Activated naive CD4-positive, alpha-beta T cell treated with anti-CD3 and anti-CD28 coated beads, Interleukin-2, amount 50 U/mL, for 24 hours (primary cell): ENCODE results near the gene STIP1.
A peak's percentile ranks its signal among the peaks of the same experiment; 100 is the strongest.

Experiments used
- H3K27ac Mint-ChIP-seq: one replicate; pipeline ENCODE4 v1.8.0; 2021; ENCODE audit warnings: mild to moderate bottlenecking, mixed read lengths
- H3K27me3 Mint-ChIP-seq: one replicate; pipeline ENCODE4 v1.8.0; 2021; ENCODE audit warnings: mixed read lengths
- H3K36me3 Mint-ChIP-seq: one replicate; pipeline ENCODE4 v1.8.0; 2021; ENCODE audit warnings: mixed read lengths
- H3K4me1 Mint-ChIP-seq: one replicate; pipeline ENCODE4 v1.8.0; 2021; ENCODE audit warnings: mixed read lengths
- H3K4me3 Mint-ChIP-seq: one replicate; pipeline ENCODE4 v1.8.0; 2021; ENCODE audit warnings: mild to moderate bottlenecking, mixed read lengths
- H3K9me3 Mint-ChIP-seq: one replicate; pipeline ENCODE4 v1.8.0; 2021; ENCODE audit warnings: mixed read lengths

The STIP1 gene

DNA sequence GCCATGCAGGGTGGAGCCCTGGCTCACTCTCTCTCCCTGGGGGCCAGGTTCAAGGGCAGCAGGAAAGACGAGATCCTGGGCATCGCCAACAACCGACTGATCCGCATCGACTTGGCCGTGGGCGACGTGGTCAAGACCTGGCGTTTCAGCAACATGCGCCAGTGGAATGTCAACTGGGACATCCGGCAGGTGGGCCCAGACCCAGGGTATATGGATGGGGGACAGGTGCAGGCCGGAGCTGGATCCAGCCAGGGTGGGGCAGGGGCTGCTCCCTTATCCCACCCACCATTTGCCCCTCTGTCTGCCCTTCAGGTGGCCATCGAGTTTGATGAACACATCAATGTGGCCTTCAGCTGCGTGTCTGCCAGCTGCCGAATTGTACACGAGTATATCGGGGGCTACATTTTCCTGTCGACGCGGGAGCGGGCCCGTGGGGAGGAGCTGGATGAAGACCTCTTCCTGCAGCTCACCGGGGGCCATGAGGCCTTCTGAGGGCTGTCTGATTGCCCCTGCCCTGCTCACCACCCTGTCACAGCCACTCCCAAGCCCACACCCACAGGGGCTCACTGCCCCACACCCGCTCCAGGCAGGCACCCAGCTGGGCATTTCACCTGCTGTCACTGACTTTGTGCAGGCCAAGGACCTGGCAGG is 37.2 kb downstream of the STIP1 start:
- H3K4me3 Mint-ChIP-seq, result no peak overlapping the region
- H3K36me3 Mint-ChIP-seq, result no peaks in the 10 kb centered on the region
- H3K9me3 Mint-ChIP-seq, result no peaks in the 10 kb centered on the region
- H3K4me1 Mint-ChIP-seq, result peaks cover 25% of the 10 kb centered on the region
- no peaks in the 10 kb centered on the region for H3K27me3 Mint-ChIP-seq
- no peak overlapping the region for H3K27ac Mint-ChIP-seq

- H3K4me3 Mint-ChIP-seq, result peak overlapping the region; percentile 87
- H3K9me3 Mint-ChIP-seq, result no peaks in the 10 kb centered on the region
- no peaks in the 10 kb centered on the region for H3K36me3 Mint-ChIP-seq
- peaks cover 28% of the 10 kb centered on the region for H3K4me1 Mint-ChIP-seq
- no peaks in the 10 kb centered on the region for H3K27me3 Mint-ChIP-seq
- H3K27ac Mint-ChIP-seq, result peak overlapping the region; percentile 17
Measured at GRCh38 chr11:64224151-64224890, 38.4 kb downstream of the STIP1 start.

DNA sequence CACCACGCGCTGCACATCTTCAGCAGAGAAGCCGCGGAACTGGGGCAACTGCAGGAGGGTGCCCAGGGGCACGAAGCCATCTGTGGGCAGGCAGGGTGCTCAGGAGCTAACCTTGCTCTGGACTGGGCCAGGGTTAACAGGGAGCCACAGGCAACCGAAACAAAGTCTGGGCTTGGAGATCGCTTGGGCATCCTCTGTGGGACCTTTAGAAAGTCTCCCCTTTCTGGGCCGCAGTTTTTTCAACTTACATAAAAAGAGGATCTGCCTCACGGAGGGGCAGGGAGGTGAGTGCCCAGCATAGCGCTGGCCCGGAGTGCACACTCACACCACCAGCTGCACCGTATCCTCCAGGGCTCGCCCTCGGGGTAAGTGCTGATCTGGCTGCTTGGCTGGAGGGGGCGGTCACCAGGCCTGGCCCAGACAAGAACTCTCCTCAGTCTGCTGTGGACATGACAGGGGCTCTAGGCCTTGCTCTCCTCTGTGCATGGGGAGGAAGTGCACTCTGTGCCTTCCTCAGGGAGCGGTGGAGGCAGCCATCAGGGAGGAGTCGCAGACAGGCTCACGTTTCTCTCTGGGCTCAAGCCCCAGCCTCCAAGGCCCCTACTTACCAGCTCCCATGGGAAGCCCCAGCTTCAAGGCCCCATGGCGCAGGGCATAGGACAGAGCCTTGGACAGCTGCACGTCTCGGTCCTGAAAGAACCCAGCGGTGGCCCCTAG is 39.1 kb downstream of the STIP1 start:
- H3K27ac Mint-ChIP-seq, result peak overlapping the region; percentile 74
- H3K4me1 Mint-ChIP-seq, result peaks cover 35% of the 10 kb centered on the region
- no peaks in the 10 kb centered on the region for H3K9me3 Mint-ChIP-seq
- H3K36me3 Mint-ChIP-seq, result no peaks in the 10 kb centered on the region
- H3K27me3 Mint-ChIP-seq, result no peaks in the 10 kb centered on the region
- peak overlapping the region; percentile 87 for H3K4me3 Mint-ChIP-seq

GRCh38 chr11:64225608-64226506 is 39.9 kb downstream of the STIP1 start, which contains the start of the genes NUDT22 and TRPT1:
Gene NUDT22, plus strand, starts transcription at chr11:64226274. Its CDS starts 379 bp downstream, at chr11:64226653.
Gene TRPT1, minus strand, starts transcription at chr11:64226186. Its CDS starts 326 bp downstream, at chr11:64225860.
- no peaks in the 10 kb centered on the region for H3K36me3 Mint-ChIP-seq
- no peaks in the 10 kb centered on the region for H3K27me3 Mint-ChIP-seq
- H3K4me3 Mint-ChIP-seq, result peak within 1 kb of the TSS; percentile 87
- H3K27ac Mint-ChIP-seq, result peak within 1 kb of the TSS; percentile 74
- peaks cover 36% of the 10 kb centered on the region for H3K4me1 Mint-ChIP-seq
- H3K9me3 Mint-ChIP-seq, result no peaks in the 10 kb centered on the region

DNA sequence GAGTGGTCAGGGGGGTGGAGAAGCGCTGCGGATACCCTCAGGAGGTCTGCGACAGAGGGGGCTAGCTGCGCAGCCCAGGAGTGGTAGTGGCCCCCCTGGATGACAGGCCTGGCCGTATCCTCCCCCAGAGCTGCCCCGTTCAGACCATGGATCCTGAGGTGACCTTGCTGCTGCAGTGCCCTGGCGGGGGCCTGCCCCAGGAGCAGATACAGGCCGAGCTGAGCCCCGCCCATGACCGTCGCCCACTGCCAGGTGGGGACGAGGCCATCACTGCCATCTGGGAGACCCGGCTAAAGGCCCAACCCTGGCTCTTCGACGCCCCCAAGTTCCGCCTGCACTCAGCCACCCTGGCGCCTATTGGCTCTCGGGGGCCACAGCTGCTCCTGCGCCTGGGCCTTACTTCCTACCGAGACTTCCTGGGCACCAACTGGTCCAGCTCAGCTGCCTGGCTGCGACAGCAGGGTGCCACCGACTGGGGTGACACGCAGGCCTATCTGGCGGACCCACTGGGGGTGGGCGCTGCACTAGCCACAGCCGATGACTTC is 40.6 kb downstream of the STIP1 start:
- H3K4me1 Mint-ChIP-seq, result peaks cover 40% of the 10 kb centered on the region
- no peaks in the 10 kb centered on the region for H3K9me3 Mint-ChIP-seq
- H3K27me3 Mint-ChIP-seq, result no peaks in the 10 kb centered on the region
- H3K27ac Mint-ChIP-seq, result peak overlapping the region; percentile 62
- H3K4me3 Mint-ChIP-seq, result peak overlapping the region; percentile 87
- no peaks in the 10 kb centered on the region for H3K36me3 Mint-ChIP-seq

GRCh38 chr11:64227405-64227956 is 41.5 kb downstream of the STIP1 start:
- H3K27me3 Mint-ChIP-seq, result no peaks in the 10 kb centered on the region

GRCh38 chr11:64229090-64229743 is 43.2 kb downstream of the STIP1 start:
- H3K4me3 Mint-ChIP-seq, result peak overlapping the region; percentile 87
- no peak overlapping the region for H3K27ac Mint-ChIP-seq
- no peaks in the 10 kb centered on the region for H3K9me3 Mint-ChIP-seq
- peaks cover 62% of the 10 kb centered on the region for H3K4me1 Mint-ChIP-seq
- H3K27me3 Mint-ChIP-seq, result no peaks in the 10 kb centered on the region
- H3K36me3 Mint-ChIP-seq, result no peaks in the 10 kb centered on the region

More at GRCh38 chr11:64227405-64227956, 41.5 kb downstream of the STIP1 start:
- peak overlapping the region; percentile 55 for H3K27ac Mint-ChIP-seq
- peaks cover 49% of the 10 kb centered on the region for H3K4me1 Mint-ChIP-seq
- H3K4me3 Mint-ChIP-seq, result peak overlapping the region; percentile 87
- no peaks in the 10 kb centered on the region for H3K36me3 Mint-ChIP-seq
- H3K9me3 Mint-ChIP-seq, result no peaks in the 10 kb centered on the region

DNA sequence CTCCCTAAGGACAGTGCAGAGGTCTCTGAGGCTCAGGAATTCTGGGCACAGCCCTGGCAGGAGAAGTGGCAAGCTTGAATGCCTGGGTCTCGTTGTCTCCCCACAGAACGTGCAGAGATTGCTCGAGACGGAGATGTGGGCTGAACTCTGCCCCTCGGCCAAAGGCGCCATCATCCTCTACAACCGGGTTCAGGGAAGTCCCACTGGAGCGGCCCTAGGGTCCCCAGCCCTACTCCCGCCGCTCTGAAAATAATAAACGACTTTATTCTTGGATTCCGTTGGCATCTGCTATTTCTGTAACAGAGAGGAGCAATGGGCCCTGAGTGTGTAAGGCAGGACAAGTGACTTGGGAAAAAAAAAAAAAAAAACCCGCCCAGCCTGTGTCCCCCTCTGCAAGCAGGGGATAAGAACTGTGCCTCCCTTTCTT is 43.8 kb downstream of the STIP1 start:
- no peaks in the 10 kb centered on the region for H3K36me3 Mint-ChIP-seq

GRCh38 chr11:64230171-64230984 is 44.4 kb downstream of the STIP1 start, which contains the start of gene DNAJC4:
Gene DNAJC4, plus strand, starts transcription at chr11:64230548. Its CDS starts 307 bp downstream, at chr11:64230855.
- H3K4me3 Mint-ChIP-seq, result peak within 1 kb of the TSS; percentile 87
- no peaks in the 10 kb centered on the region for H3K9me3 Mint-ChIP-seq
- peaks cover 58% of the 10 kb centered on the region for H3K4me1 Mint-ChIP-seq
- no peaks in the 10 kb centered on the region for H3K27me3 Mint-ChIP-seq
- H3K36me3 Mint-ChIP-seq, result no peaks in the 10 kb centered on the region
- H3K27ac Mint-ChIP-seq, result peak within 1 kb of the TSS; percentile 77

More for the DNA sequence above, 43.8 kb downstream of the STIP1 start:
- Mint-ChIP-seq H3K9me3 (no peaks in the 10 kb centered on the region), H3K4me3 (peak overlapping the region; percentile 87), H3K27me3 (no peaks in the 10 kb centered on the region), H3K27ac (peak overlapping the region; percentile 77), H3K4me1 (peaks cover 60% of the 10 kb centered on the region)

- peak overlapping the region; percentile 87 for H3K4me3 Mint-ChIP-seq
- peaks cover 60% of the 10 kb centered on the region for H3K4me1 Mint-ChIP-seq
- no peaks in the 10 kb centered on the region for H3K36me3 Mint-ChIP-seq
- no peaks in the 10 kb centered on the region for H3K27me3 Mint-ChIP-seq
- H3K9me3 Mint-ChIP-seq, result no peaks in the 10 kb centered on the region
- no peak overlapping the region for H3K27ac Mint-ChIP-seq
Measured at GRCh38 chr11:64230985-64231365, 45.0 kb downstream of the STIP1 start.

DNA sequence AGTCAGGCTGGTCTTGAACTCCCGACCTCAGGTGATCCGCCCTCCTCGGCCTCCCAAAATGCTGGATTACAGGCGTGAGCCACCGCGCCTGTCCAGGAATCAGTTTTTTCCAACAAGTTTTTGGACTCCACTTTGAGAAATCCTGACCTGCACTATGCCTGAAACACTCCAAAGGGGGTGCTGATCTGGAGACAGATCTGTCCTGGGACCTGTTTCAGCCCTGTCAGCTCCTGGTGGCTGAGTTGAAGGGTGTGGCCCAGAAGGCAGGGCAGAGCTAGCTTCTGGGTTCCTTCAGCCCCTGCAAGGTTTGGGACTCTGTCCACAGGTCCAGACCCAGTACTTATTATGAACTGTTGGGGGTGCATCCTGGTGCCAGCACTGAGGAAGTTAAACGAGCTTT is 45.6 kb downstream of the STIP1 start:
- no peaks in the 10 kb centered on the region for H3K9me3 Mint-ChIP-seq

GRCh38 chr11:64232182-64232966 is 46.4 kb downstream of the STIP1 start:
- H3K9me3 Mint-ChIP-seq, result no peaks in the 10 kb centered on the region
- no peaks in the 10 kb centered on the region for H3K27me3 Mint-ChIP-seq
- H3K27ac Mint-ChIP-seq, result peak overlapping the region; percentile 68
- no peaks in the 10 kb centered on the region for H3K36me3 Mint-ChIP-seq
- H3K4me1 Mint-ChIP-seq, result peaks cover 54% of the 10 kb centered on the region
- peak overlapping the region; percentile 76 for H3K4me3 Mint-ChIP-seq

More for the DNA sequence above, 45.6 kb downstream of the STIP1 start:
- H3K27ac Mint-ChIP-seq, result peak overlapping the region; percentile 68
- no peaks in the 10 kb centered on the region for H3K36me3 Mint-ChIP-seq
- H3K4me3 Mint-ChIP-seq, result peak overlapping the region; percentile 62
- no peaks in the 10 kb centered on the region for H3K27me3 Mint-ChIP-seq
- H3K4me1 Mint-ChIP-seq, result peaks cover 60% of the 10 kb centered on the region

DNA sequence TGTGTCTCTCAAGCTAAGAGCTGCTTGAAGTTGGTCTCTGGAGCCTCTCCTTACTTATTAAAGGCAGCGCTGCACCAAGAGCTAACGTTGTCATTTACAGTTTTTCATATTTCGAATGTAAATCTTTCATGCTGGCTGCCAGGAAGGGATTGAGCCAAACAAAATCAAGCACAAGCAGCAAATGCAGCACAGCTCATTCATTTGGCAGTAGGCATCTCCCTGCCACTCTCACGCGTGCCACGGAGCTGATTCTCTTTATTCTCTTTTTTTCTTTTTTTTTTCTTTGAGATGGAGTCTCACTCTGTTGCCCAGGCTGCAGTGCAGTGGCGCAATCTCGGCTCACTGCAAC is 47.0 kb downstream of the STIP1 start:
- Mint-ChIP-seq H3K27ac (peak overlapping the region; percentile 68), H3K4me1 (peaks cover 49% of the 10 kb centered on the region), H3K9me3 (no peaks in the 10 kb centered on the region), H3K27me3 (no peaks in the 10 kb centered on the region), H3K36me3 (no peaks in the 10 kb centered on the region), H3K4me3 (peak overlapping the region; percentile 76)
